Retina (tissue), 1 donor: Measurements from ENCODE around the gene DNAJB4.
"Not testable (repeated sequence)": the region's sequence is repeated elsewhere in the genome, so short reads cannot be mapped to it uniquely, and the experiment has no call there.

ENCODE experiments used
- DNase-seq: peaks from one replicate; pipeline ENCODE4 v3.0.0-alpha.2; 2016

Gene DNAJB4

GRCh38 chr1:78004719-78005447 is at the start of gene DNAJB4:
Gene DNAJB4, plus strand, starts transcription at chr1:78004939. Its CDS starts 172 bp downstream, at chr1:78005111.
- peak; percentile 49 for DNase-seq

GRCh38 chr1:77955709-77956108 is 49.0 kb upstream of the DNAJB4 start:
- DNase-seq: no peak

DNA sequence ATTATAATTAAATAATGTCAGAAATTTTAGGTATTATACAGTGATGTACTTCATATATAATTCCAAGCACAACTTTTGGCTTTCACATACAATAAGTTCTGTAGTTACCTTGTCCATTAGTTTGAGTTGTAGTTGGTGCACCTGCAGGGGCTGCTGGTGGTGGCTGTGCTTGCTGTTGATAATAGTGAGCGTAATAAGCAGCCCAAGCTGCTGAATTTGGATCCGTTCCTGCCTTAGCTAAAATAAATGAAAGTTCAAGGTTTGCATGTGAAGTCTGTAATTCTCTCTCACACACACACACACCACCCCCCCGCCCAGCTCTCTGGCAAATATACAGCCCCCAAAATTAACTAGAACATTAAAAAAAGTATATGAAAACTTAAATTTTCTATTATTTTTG is 48.3 kb upstream of the DNAJB4 start:
- DNase-seq: no peak

- DNase-seq: no peak
These were observed 46.3 kb upstream of the DNAJB4 start for GRCh38 chr1:77958391-77958790.

GRCh38 chr1:77958850-77959249 is 45.9 kb upstream of the DNAJB4 start:
- DNase-seq: no peak

GRCh38 chr1:77961392-77961791 is 43.3 kb upstream of the DNAJB4 start:
- no peak for DNase-seq

DNA sequence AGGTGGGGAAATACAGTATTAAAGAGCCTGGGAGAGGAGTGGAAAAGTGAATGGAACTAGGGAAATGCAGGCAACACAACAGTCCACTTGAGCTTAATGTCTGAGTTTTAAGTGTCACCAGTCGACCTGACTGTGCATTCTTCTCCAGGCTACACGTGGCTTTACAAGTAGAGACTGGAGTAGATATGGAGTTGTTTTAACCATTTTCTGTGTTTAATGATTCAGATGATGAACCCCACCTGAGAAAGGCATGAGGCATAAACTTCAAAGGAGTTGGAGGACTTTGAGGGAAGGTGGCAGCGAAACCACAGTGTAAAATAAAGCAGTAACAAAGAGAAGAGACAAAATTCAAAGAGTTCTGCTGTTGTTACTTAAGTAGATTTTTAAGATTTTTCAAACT is 38.4 kb upstream of the DNAJB4 start:
- DNase-seq: no peak

- no peak for DNase-seq
These were observed 34.5 kb upstream of the DNAJB4 start for GRCh38 chr1:77970192-77970591.

GRCh38 chr1:77972080-77972479 is 32.7 kb upstream of the DNAJB4 start:
- DNase-seq: no peak

DNA sequence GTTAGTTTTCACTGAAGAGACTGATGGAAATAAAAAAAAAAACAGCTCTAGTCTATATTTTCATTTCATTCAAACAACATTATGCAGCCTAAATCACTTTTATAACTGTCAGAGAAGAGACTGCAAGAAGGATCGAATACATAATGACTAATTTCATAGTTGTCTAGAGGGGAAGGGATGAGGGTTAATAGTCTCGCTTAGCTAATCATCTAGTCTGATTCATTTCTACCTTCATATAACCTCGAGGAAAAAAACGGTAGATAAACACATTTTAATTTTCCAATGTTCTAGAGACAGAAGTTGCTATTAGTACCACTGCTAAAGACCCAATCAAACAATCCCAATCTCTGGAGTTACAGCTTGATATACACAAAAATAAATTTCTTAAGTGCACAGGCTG is 29.4 kb upstream of the DNAJB4 start:
- no peak for DNase-seq

DNA sequence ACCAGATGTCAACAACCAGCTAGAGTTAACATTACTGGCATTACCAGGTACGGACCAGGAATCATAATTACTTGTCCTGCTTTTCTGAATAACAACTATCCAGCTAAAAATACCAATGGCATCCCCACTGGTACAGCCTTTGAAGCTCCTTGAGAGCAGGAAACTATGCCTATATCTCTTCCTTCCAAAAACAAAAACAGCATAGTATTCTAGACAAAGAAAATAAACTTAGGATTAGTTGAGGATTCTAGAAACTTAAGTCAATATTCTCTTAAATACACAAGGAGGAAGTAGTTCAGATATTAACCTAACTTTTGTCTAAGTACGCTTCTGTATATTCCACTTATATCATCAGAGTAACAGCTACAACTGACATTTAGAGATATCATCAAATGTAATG is 28.8 kb upstream of the DNAJB4 start:
- no peak for DNase-seq

GRCh38 chr1:77976433-77977076 is 28.2 kb upstream of the DNAJB4 start:
- no peak for DNase-seq

DNA sequence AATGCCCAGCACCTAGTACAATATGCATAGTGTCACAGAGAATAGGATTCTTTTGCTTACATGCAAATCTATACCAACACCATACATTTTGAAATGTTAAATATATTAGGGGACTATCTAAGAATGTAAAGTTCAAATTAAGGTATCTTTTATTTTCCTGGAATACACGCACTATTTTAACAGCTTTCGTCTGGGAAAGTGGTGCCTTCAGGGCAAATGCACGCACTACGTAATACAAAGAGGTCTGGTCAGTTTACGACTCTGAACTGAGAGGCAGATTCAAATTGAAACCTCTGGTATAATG is 26.8 kb upstream of the DNAJB4 start:
- DNase-seq: no peak

DNA sequence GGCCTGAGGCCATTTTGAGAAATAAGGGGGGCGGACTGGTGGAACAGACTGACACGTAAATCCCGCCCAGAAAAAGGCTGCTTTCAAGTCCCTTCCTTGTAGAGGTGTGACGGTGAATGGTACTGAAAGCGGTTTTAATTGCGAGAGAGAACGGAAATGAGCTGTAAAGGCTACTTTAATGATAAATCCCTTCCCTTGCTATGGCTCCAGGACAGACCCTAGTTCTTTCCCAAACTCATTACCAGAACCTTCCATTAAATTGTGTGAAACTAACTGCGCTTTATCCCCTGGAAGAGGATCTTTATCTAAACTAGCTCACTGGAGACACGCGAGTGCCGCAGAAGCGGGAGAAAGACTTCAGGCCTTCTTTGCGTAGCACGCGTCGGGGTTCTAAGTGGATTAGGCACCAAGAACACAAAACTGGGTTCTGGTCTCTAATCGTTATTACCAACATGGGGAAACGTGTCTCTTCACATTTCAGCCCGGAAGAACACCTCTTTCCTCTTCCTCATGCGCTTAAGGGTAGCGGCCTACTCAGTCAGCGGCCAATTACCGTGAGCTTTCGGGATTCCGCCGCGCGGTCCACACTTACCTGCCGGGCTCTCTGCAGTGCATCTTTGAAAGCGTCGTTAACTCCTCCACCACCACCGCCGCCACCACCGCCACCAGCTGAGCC is 26.3 kb upstream of the DNAJB4 start:
- peak; percentile 81 for DNase-seq

GRCh38 chr1:77978969-77979876 is 25.5 kb upstream of the DNAJB4 start, which contains the start of gene FUBP1:
Gene FUBP1, minus strand, starts transcription at chr1:77979072. Its CDS starts 68 bp downstream, at chr1:77979004.
- peak; percentile 99 for DNase-seq

DNA sequence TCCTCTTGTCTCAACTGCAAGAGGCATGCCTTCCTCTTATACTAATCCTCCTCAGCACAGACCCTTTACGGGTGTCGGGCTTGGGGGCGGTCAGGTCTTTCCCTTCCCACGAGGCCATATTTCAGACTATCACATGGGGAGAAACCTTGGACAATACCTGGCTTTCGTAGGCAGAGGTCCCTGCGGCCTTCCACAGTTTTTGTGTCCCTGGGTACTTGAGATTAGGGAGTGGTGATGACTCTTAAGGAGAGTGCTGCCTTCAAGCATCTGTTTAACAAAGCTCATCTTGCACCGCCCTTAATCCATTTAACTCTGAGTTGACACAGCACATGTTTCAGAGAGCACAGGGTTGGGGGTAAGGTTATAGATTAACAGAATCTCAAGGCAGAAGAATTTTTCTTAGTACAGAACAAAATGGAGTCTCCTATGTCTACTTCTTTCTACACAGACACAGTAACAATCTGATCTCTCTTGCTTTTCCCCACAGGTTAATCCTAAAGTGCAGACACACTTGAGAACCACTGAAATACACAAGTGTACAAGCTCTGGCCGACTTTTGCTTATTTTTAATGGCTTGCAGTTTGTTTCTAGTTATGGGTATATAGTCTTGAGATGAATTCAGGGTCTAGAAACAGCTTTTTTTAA is 21.3 kb upstream of the DNAJB4 start:
- not testable (repeated sequence) for DNase-seq

GRCh38 chr1:77983997-77984355 is 20.8 kb upstream of the DNAJB4 start:
- DNase-seq: no peak

DNA sequence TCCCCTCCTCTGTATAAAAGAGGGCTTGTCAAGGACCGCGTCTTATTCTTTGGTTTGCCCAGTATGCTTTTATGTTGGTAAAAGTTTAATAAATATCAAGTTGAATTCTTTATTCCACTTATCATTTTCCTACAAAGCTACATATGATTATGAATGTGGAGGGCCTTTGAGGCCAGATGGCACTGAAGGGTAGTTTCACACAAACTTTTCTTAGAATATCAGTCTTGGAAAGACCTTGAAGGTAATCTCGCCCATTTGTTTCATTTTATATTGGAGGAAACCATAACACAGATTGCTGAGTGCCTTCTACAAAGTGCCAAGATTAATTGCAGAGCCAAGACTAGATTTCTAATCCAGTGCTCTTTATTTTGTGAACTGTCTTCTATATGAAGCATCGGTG is 20.1 kb upstream of the DNAJB4 start:
- no peak for DNase-seq

DNA sequence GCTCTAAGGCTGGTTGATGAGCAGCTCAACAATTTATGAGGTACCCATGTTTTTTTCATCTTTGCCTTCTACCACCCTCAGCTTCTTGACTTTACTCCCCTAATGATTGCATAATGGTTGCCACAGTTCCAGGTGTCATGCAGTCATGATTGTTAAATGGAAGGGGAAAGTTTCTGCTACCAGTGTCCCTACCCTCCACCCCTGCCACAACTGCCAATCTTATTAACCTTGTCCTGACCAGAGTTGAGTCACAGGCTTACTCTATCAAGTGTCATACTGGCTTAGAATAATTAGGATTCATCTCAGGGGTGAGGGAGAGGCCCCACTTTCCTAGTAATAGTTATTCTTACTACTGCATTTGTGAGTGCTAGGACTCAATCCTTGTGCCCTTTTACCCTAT is 17.9 kb upstream of the DNAJB4 start:
- no peak for DNase-seq

DNA sequence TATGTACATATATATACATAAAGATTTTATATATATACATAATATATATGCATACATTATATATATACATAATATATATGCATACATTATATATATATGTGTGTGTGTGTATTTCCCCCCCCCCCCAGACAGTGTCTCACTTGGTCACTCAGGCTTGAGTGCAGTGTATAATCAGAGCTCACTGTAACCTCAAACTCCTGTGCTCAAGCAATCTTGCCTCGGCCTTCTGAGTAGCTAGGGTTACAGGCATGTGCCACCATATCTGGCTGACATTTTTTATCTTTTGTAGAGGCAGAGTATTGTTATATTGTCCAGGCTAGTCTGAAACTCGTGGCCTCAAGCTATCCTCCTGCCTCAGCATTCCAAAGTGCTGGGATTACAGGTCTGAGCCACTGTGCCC is 16.8 kb upstream of the DNAJB4 start:
- DNase-seq: no peak

- no peak for DNase-seq
These were observed 15.0 kb upstream of the DNAJB4 start for GRCh38 chr1:77989744-77990143.

GRCh38 chr1:77990629-77991204 is 14.0 kb upstream of the DNAJB4 start:
- no peak for DNase-seq
